ENCODE measurements around the gene NKAP.

DNA sequence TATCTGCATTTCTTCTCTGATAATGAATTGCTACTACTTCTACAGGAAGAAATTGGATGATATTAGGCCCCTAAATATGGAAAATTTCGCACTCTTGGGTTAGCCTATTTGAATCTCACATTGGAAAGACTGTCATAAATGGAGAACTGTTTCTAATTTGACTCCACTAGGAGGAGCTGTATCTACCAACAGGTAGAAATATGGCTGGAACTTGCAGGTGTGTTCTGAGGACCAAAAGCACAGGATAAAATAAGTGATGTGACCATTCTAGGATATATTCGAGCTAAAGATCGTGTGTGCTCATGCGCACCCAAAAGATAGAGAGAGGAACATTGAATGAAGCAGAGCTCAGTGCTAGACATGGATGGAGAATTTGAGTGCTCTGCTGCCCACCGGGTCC lies 4.8 kb upstream of the NKAP start:
- no peak for TF ChIP-seq POLR2A (IDR thresholded peaks at IDR 0.05)
- TF ChIP-seq, protein P1, sequence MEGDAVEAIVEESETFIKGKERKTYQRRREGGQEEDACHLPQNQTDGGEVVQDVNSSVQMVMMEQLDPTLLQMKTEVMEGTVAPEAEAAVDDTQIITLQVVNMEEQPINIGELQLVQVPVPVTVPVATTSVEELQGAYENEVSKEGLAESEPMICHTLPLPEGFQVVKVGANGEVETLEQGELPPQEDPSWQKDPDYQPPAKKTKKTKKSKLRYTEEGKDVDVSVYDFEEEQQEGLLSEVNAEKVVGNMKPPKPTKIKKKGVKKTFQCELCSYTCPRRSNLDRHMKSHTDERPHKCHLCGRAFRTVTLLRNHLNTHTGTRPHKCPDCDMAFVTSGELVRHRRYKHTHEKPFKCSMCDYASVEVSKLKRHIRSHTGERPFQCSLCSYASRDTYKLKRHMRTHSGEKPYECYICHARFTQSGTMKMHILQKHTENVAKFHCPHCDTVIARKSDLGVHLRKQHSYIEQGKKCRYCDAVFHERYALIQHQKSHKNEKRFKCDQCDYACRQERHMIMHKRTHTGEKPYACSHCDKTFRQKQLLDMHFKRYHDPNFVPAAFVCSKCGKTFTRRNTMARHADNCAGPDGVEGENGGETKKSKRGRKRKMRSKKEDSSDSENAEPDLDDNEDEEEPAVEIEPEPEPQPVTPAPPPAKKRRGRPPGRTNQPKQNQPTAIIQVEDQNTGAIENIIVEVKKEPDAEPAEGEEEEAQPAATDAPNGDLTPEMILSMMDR (IDR thresholded peaks at IDR 0.05): no peak

Measured in tibial nerve (tissue), 3 donors.